A673 (cell line): ENCODE data around the gene BLOC1S2. TPM values are rescaled to one million over a fixed set of nuclear protein-coding genes. Genes with fewer than 3 reads are reported as not detected.

Experiments
- BruUV-seq: library from RNA; stranded (reverse); fragments of 400-500 nt; replicated peaks from 2 replicates; lab custom pipeline; 2021; lab: Mats Ljungman, UMichigan
- CTCF ChIA-PET: fragments of 300-600 bp; sonication (Branson Sonifier 250); formaldehyde crosslinking; loops from one replicate; lab custom pipeline; 2022; ENCODE audit warnings: antibody characterized with exemption; lab: Charles Lee
- POLR2A ChIA-PET: fragments of 300-600 bp; sonication (Branson Sonifier 250); formaldehyde crosslinking; loops from one replicate; lab custom pipeline; 2022; ENCODE audit warnings: antibody characterized with exemption; ENCODE audit not compliant: low non-redundant PET; lab: Charles Lee
- DNase-seq: peaks from one replicate; pipeline ENCODE4 v3.0.0-alpha.2; 2015; ENCODE audit warnings: low spot score
- H3K27ac ChIP-seq: fragments of 200-600 bp; sonication (generic); 2 replicates; pipeline ENCODE4 v1.5.1; 2016; ENCODE audit warnings: mixed run types, low read depth, mild to moderate bottlenecking, mixed read lengths, antibody characterized with exemption, low read length; ENCODE audit not compliant: poor library complexity, severe bottlenecking
- H3K27me3 ChIP-seq: fragments of 200-600 bp; sonication (generic); replicated peaks from 2 replicates; pipeline ENCODE4 v1.6.1; 2017; ENCODE audit warnings: mixed run types, low read depth, mild to moderate bottlenecking, mixed read lengths, antibody characterized with exemption, low read length; ENCODE audit not compliant: insufficient read depth, poor library complexity
- H3K36me3 ChIP-seq: fragments of 200-600 bp; sonication (generic); 2 replicates; pipeline ENCODE4 v1.6.1; 2016; ENCODE audit warnings: mixed run types, mild to moderate bottlenecking, mixed read lengths, antibody characterized with exemption, low read length; ENCODE audit not compliant: insufficient read depth, poor library complexity, severe bottlenecking
- H3K4me1 ChIP-seq: fragments of 200-600 bp; sonication (generic); 2 replicates; pipeline ENCODE4 v1.6.1; 2017; ENCODE audit warnings: mixed run types, mild to moderate bottlenecking, mixed read lengths, antibody characterized with exemption, low read length; ENCODE audit not compliant: insufficient read depth, poor library complexity, severe bottlenecking
- H3K4me3 ChIP-seq: fragments of 200-600 bp; sonication (generic); 2 replicates; pipeline ENCODE4 v1.5.1; 2016; ENCODE audit warnings: low read depth, mixed run types, mild to moderate bottlenecking, mixed read lengths, low read length; ENCODE audit not compliant: poor library complexity, severe bottlenecking
- H3K9me3 ChIP-seq: fragments of 200-600 bp; sonication (generic); 2 replicates; pipeline ENCODE4 v1.6.1; 2016; ENCODE audit warnings: mixed run types, low read depth, mild to moderate bottlenecking, mixed read lengths, antibody characterized with exemption, low read length; ENCODE audit not compliant: poor library complexity, severe bottlenecking
- CTCF ChIP-seq: fragments of 300-800, 200-600 bp; sonication (generic); conservative IDR thresholded peaks from 2 replicates; pipeline ENCODE4 v1.5.1; 2017; ENCODE audit warnings: low read depth, mild to moderate bottlenecking, antibody characterized with exemption, low read length, moderate library complexity, mixed read lengths
- EZH2 ChIP-seq: fragments of 200-600 bp; sonication (generic); IDR thresholded peaks from 2 replicates; pipeline ENCODE4 v1.6.1; 2017; ENCODE audit warnings: borderline replicate concordance, low read depth, mild to moderate bottlenecking, mixed read lengths, antibody characterized with exemption, low read length; ENCODE audit not compliant: poor library complexity, severe bottlenecking
- intact Hi-C: fragments of 100-400 bp; cut with micrococcal nuclease; formaldehyde crosslinking; loops from one replicate; pipeline ENCODE4 v1.10.0; 2022; ENCODE audit not compliant: unreplicated experiment
- total RNA-seq: library from RNA; stranded (reverse); gene quantifications from 2 replicates; pipeline ENCODE4 v1.2.3, GENCODE V29; 2021

BLOC1S2 gene
- total RNA-seq, 1 experiment from 2014 or later: 52.5 TPM

DNA sequence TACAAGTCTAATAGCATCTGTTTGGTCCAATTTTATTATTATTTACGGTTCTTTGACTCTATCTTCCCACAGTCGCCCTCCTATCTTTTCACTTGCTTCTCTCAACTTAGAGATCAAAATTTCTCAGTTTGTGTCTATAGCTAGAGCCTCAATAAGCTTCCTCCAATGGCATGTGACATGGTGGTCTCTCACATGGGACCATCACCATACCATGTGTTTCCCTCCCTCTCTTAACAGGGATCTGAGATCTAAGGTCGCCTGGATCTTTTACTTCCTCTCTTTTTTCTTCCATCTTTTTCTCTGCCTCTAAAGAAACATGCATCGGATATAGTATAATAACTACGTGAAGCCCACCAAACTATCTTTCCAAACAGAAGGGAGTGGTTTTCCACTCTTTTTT, 41.7 kb upstream of the BLOC1S2 start:
- intact Hi-C loops: no loop called here
- ChIA-PET POLR2A (no interaction called here), CTCF (interaction anchor here (0.7 kb wide), 1 partner anchor 9 kb away, joined by 3 read pairs; no protein-coding TSS in a partner anchor)
- H3K27ac ChIP-seq: no peak overlapping the region
- peaks cover 18% of the 10 kb centered on the region for H3K4me1 ChIP-seq
- TF ChIP-seq EZH2: no peak
- no peak for TF ChIP-seq CTCF
- H3K36me3 ChIP-seq: no peaks in the 10 kb centered on the region
- H3K4me3 ChIP-seq: no peak overlapping the region
- H3K27me3 ChIP-seq: no peaks in the 10 kb centered on the region
- no peaks in the 10 kb centered on the region for H3K9me3 ChIP-seq
- no peak for DNase-seq
- BruUV-seq: no TSS peak

- intact Hi-C loops: no loop called here
- BruUV-seq: no TSS peak
- ChIA-PET POLR2A (no interaction called here), CTCF (no interaction called here)
- Histone ChIP-seq H3K4me1 (peaks cover 18% of the 10 kb centered on the region), H3K27me3 (no peaks in the 10 kb centered on the region), H3K27ac (no peak overlapping the region), H3K36me3 (no peaks in the 10 kb centered on the region), H3K4me3 (no peak overlapping the region), H3K9me3 (no peaks in the 10 kb centered on the region)
- TF ChIP-seq CTCF (no peak), EZH2 (no peak)
- DNase-seq: no peak
These were observed 41.2 kb upstream of the BLOC1S2 start for GRCh38 chr10:100327718-100328009.

GRCh38 chr10:100327007-100327717, 40.7 kb upstream of the BLOC1S2 start:
- peak; percentile 38 for DNase-seq
- Histone ChIP-seq H3K9me3 (no peaks in the 10 kb centered on the region), H3K4me3 (no peak overlapping the region), H3K27ac (no peak overlapping the region), H3K36me3 (no peaks in the 10 kb centered on the region), H3K27me3 (no peaks in the 10 kb centered on the region), H3K4me1 (peaks cover 18% of the 10 kb centered on the region)
- ChIA-PET POLR2A (interaction anchor here (0.5 kb wide), 1 partner anchor 20 kb away, joined by 23 read pairs; the partner anchor contains the start of gene SCD), CTCF (no interaction called here)
- intact Hi-C loops: no loop called here
- no TSS peak for BruUV-seq
- TF ChIP-seq EZH2 (no peak), CTCF (no peak)
